ENCODE results near the gene MINDY4B.

MINDY4B gene

DNA sequence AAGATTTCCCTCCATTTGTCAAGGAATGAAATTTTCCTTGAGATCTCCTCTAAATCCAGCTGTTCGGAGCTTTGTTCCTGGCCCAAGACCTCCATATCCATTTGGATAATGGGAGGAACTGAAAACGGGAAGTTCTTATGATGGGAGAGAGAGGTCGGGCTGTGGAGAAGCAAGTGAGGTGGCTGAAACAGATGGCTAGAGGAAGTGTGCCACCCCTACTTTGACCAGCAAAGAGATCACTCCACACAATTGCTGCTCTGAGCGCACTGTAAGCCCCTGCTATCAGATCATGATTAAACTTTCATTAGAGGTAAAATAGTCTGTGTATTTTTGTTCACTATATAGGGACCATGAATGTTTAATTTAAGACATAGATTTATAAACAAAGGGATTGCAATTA, at the start of gene MINDY4B:
Gene MINDY4B, minus strand, starts transcription at position 101 of the 400 bp plus-strand sequence. Its CDS starts 0 bp downstream, at position 101.
- DNase-seq (ENCODE audit: low spot score) = no peak

DNA sequence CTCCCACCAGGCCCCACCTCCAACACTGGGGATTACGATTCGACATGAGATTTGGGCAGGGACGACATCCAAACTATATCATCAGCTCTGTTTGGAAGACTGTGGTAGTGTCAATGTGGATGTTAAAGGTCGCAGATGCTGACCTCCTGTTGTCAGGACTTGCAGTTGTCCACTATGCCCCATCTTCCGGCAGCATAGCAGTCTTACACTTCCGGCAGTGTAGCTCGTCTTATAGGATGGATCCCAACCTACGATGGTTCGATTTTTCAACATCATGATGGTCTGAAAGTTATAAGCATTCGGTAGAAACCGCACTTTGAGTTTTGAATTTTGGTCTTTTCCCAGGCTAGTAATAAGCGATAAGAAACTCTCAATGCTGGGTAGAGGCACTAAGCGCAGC, 46.7 kb upstream of the MINDY4B start:
- DNase-seq (ENCODE audit: low spot score) = no peak

- no peak for DNase-seq (ENCODE audit: low spot score)
These were observed 40.2 kb upstream of the MINDY4B start for GRCh38 chr3:150945226-150946032.

DNA sequence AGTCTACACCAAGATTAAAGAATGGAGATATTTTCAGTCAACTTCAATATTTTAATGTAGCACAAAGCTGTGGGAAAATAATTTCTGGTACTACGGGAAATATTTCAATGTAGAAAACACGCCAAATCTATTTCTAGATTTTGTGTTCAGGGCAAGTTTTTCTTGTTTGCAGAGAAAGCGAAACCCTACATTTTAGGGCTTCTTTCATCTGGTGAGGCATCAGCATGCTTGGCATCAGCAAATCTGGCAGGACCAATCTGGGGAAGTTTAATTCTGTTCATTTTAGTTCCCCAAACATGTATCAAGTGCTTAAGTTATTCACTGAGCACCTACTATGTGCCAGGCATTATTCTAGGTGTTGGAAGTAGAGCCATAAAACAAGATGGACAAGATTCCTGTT, 37.0 kb upstream of the MINDY4B start:
- DNase-seq (ENCODE audit: low spot score) = no peak

DNA sequence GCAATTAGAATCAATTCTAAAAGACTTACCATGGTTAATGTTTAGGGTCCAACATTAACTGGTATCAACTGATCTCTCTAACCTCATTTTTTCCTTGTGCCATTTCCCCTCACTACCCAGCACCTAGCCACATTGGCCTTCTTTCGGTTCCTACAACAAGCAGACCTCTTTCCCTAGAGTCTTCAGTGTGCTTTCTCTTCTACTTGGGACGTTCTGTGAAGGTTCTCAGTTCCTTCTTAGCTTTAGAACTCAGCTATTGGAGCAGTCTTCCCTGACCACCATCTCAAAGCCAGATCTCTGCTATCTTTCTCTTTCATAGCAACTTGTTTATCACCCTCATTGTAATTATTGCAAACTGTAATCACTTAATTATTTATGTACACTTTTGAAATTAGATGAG, 31.5 kb upstream of the MINDY4B start:
- no peak for DNase-seq (ENCODE audit: low spot score)

DNA sequence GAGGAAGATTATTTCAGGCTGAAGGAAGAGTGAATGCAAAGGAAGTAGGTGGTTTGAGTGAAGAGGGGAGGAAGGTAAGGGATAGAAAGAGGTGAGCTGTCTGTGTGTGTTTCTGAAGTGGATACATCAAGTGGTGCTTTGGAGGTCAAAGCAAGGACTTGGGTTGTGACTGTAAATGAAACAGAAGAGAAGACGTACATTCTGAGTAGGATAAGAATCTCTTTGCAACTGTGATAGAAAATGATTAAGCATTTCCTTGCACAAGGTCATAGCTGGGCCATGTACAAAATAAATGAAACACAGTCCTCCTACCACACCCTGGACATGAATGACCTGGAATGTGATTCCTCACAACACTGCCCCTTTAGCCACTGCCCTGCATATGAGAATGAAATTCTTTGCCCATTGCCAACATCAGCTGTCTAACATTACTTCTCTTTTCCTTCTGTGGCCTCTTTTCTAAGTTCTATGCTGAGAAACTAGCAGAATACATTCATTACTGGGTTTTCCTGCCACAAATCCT, 28.3 kb upstream of the MINDY4B start:
- no peak for DNase-seq (ENCODE audit: low spot score)

- DNase-seq (ENCODE audit: low spot score) = no peak
These were observed 26.5 kb upstream of the MINDY4B start for GRCh38 chr3:150931745-150932144.

GRCh38 chr3:150930839-150931238, 25.6 kb upstream of the MINDY4B start:
- no peak for DNase-seq (ENCODE audit: low spot score)

DNA sequence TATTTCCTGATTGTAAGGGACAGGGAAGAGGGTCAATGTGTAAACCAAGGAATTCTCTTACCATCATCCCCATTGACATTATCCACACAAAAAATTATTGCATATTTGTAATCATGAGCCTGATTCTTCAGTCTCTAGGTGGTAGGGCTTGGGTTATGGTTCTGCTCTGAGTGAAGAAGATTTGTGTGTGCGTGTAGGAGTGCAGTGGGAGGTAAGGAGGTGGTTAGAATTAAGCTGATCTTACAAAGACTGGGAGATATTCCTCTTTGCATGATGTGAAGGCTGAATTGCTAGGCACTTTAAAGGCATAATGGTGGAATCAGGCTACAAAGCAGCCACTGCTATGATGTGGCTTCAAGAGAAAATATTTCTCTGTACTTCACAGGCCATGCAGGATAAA, 23.0 kb upstream of the MINDY4B start:
- no peak for DNase-seq (ENCODE audit: low spot score)

GRCh38 chr3:150926328-150926727, 21.1 kb upstream of the MINDY4B start:
- DNase-seq (ENCODE audit: low spot score) = no peak

DNA sequence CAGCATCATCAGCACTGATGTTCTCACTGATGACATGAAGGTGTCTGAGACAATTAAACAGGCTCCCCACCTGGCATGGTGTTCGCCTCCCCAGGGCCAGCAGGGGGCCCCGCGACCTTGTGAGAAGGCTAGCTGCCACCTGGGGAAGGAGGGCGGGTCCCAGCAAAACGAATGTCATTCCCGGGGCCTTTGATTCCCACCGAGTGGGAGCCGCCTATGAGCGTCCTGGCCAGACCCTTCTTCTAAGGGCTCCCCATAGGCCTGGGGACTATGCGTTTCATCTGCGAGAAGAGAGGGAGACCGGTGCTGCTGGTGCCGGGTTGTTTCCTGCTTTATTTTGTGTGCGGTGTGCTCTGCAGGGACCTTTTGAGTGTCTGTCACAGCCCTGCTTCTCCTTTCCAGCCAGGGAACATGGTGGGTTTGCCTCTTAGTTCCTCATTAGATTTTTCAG, 20.5 kb upstream of the MINDY4B start:
- DNase-seq (ENCODE audit: low spot score) = peak; percentile 37

DNA sequence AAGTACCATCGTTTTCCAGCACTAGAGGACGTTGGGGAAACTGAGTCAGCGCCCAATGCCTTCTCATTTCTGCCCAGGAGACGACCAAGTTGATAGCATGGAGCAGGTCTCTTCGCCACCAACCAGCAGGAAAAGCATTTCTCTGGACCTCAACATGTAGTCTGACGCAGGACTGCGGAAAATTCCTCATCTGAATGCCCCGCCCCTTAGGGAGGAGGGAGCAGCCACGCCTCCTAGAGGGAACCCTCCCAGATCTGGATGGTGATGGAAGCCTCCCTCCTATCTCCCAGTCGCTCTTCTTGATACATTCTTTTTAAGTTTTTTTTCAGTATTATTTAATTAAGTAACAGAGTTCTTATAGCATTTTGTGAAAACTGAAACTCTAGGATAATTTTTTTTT, 17.4 kb upstream of the MINDY4B start:
- DNase-seq (ENCODE audit: low spot score) = no peak

- no peak for DNase-seq (ENCODE audit: low spot score)
These were observed 16.0 kb upstream of the MINDY4B start for GRCh38 chr3:150921209-150921608.

DNA sequence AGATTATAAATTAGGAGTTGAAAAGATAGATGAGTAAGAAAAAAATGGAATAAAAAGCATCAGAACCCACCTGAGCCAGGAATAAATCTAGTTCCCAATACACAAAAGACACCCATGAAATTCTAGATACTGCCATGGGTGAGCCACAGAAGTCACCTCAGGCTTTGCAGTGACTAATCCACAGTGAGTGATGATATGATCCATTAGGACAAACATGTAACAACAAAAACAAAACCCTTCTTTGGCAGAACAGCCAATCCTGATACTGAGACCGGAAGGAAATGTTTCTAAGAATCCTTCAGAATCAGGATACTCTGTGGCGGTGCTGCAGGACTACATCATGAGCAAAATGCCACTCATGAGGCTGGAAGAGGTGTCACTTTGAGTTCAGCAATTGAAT, 15.0 kb upstream of the MINDY4B start:
- DNase-seq (ENCODE audit: low spot score) = no peak

DNA sequence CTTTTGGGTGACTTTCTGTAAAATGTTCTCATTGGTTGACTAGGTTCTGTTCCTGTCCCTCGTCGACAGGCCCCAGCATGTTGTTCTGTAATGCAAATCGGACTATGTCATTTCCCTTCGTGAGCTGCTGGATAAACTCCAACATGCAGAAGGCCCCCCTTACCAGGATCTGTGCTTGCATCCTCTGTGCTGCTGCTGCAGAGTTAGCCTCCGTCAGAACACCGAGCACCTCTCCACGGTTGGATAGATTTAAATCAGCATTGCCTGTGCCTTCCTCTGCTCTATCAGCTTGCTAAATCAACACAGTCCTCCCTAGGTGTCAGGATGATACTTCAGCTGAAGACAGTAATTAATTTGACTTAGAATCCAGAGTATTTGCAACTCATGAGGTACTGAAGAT, 12.7 kb upstream of the MINDY4B start:
- DNase-seq (ENCODE audit: low spot score) = no peak

DNA sequence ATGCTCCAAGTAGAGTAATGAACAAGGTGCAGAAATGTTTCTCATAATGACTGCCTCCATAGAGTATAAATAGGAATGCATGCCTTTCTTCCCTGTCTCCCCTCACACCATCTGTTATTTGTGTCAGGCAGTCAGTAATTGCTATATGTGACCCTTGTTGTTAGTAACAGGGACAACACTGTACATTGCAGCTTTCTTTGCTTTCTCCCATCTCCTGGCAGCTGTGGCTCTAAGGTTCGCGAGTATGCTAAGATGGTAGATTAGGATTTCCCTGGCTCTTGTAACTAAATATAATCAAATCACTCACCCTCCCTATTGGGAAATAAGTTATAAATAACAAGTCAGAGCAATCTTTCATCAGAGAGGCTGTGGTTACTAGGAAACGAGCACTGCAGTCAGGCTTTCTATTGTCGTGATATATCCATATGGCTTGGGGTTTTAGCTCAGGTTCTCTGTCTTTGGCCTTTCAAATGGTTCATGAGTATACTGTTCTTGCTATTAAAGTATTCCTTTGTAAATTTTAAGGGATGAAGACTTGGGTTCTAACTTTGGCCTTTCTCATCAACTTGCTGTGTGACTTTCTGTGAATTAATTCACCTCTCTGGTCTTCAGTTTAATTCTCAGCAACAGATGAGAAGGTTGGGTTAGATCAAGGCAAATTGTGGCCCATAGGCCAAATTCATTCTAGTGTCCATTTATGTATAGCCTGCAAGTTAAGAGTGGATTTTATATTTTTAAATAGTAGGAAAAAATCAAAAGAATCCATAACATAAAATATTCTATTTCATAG, 8.1 kb upstream of the MINDY4B start:
- DNase-seq (ENCODE audit: low spot score) = no peak

- DNase-seq (ENCODE audit: low spot score) = no peak
These were observed 7.3 kb upstream of the MINDY4B start for GRCh38 chr3:150912501-150912900.

DNA sequence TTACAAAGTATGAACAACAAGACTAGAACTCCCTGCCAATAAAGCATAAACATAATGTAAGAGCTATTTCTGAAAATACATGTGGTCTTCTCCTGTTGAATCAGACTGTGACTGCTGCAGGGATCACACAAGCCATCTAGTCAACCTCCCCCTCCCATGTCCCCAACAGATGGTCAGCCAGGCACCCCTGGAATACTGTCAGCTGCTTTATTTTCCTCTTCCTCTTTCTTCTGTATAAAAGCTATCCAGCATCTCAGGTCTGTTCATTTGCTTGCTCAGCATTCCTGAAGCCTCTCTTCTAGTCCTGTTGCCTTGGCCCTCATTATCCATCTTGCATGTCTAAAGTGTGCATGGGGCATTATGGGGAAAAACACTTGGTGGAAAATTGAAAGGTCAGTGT, 6.5 kb upstream of the MINDY4B start:
- no peak for DNase-seq (ENCODE audit: low spot score)

GRCh38 chr3:150906461-150906860, 1.2 kb upstream of the MINDY4B start:
- no peak for DNase-seq (ENCODE audit: low spot score)

- no peak for DNase-seq (ENCODE audit: low spot score)
These were observed 507 bp upstream of the MINDY4B start for GRCh38 chr3:150905746-150906145.

- no peak for DNase-seq (ENCODE audit: low spot score)
These were observed 2.3 kb downstream of the MINDY4B start for GRCh38 chr3:150902988-150903387.

- DNase-seq (ENCODE audit: low spot score) = no peak
These were observed 3.4 kb downstream of the MINDY4B start for GRCh38 chr3:150901793-150902192.

DNA sequence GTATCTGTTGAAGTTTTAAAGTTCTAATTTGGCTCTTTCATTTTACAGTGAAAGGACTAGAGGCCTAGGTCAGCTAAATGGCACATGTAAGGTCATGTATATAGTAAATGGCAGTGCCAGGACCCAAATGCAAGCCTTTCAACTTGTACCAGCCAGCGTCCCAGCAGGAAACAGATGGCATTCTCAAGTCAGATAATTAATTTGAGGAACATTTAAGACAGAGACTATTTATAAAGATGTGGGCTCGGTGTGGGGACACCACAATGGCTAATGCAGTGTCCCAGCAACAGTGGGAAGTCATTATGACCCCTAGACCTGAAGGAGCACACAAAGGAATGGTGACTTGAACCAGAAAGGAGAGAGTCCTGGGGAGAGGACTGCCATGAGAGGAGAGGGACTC, 6.1 kb downstream of the MINDY4B start:
- DNase-seq (ENCODE audit: low spot score) = no peak

All from RKO (cell line).